ENCODE results near the gene ARMC10.
A peak's percentile ranks its signal among the peaks of the same experiment; 100 is the strongest.
"Not testable (repeated sequence)": the region's sequence is repeated elsewhere in the genome, so short reads cannot be mapped to it uniquely, and the experiment has no call there.

The ARMC10 gene

GRCh38 chr7:103078226-103078625 lies 3.3 kb downstream of the ARMC10 start:
- not testable (repeated sequence) for DNase-seq (ENCODE audit: low read depth)

- DNase-seq (ENCODE audit: low read depth), result no peak
Measured at GRCh38 chr7:103079836-103080235, 4.9 kb downstream of the ARMC10 start.

GRCh38 chr7:103080923-103081322 lies 6.0 kb downstream of the ARMC10 start:
- DNase-seq (ENCODE audit: low read depth), result no peak

- no peak for DNase-seq (ENCODE audit: low read depth)
Measured at GRCh38 chr7:103082497-103082896, 7.6 kb downstream of the ARMC10 start.

- DNase-seq (ENCODE audit: low read depth), result no peak
Measured at GRCh38 chr7:103083210-103083609, 8.3 kb downstream of the ARMC10 start.

- not testable (repeated sequence) for DNase-seq (ENCODE audit: low read depth)
Measured at GRCh38 chr7:103092321-103092720, 17.4 kb downstream of the ARMC10 start.

GRCh38 chr7:103093429-103093828 lies 18.5 kb downstream of the ARMC10 start:
- no peak for DNase-seq (ENCODE audit: low read depth)

GRCh38 chr7:103094102-103094501 lies 19.2 kb downstream of the ARMC10 start:
- no peak for DNase-seq (ENCODE audit: low read depth)

GRCh38 chr7:103095558-103095957 lies 20.6 kb downstream of the ARMC10 start:
- not testable (repeated sequence) for DNase-seq (ENCODE audit: low read depth)

- no peak for DNase-seq (ENCODE audit: low read depth)
Measured at GRCh38 chr7:103097041-103097440, 22.1 kb downstream of the ARMC10 start.

- no peak for DNase-seq (ENCODE audit: low read depth)
Measured at GRCh38 chr7:103100348-103100747, 25.4 kb downstream of the ARMC10 start.

- no peak for DNase-seq (ENCODE audit: low read depth)
Measured at GRCh38 chr7:103101543-103101942, 26.6 kb downstream of the ARMC10 start.

- peak; percentile 21 for DNase-seq (ENCODE audit: low read depth)
Measured at GRCh38 chr7:103106005-103106702, 31.2 kb downstream of the ARMC10 start.

- not testable (repeated sequence) for DNase-seq (ENCODE audit: low read depth)
Measured at GRCh38 chr7:103106703-103107070, 31.7 kb downstream of the ARMC10 start.

GRCh38 chr7:103113164-103113563 lies 38.2 kb downstream of the ARMC10 start:
- peak; percentile 81 for DNase-seq (ENCODE audit: low read depth)

- no peak for DNase-seq (ENCODE audit: low read depth)
Measured at GRCh38 chr7:103114576-103115008, 39.7 kb downstream of the ARMC10 start.

- DNase-seq (ENCODE audit: low read depth), result no peak
Measured at GRCh38 chr7:103115771-103116170, 40.8 kb downstream of the ARMC10 start.

GRCh38 chr7:103116511-103116910 lies 41.6 kb downstream of the ARMC10 start:
- no peak for DNase-seq (ENCODE audit: low read depth)

- no peak for DNase-seq (ENCODE audit: low read depth)
Measured at GRCh38 chr7:103116991-103117390, 42.1 kb downstream of the ARMC10 start.

- no peak for DNase-seq (ENCODE audit: low read depth)
Measured at GRCh38 chr7:103117465-103117864, 42.5 kb downstream of the ARMC10 start.

- DNase-seq (ENCODE audit: low read depth), result no peak
Measured at GRCh38 chr7:103119791-103120291, 44.9 kb downstream of the ARMC10 start.

GRCh38 chr7:103120362-103120761 lies 45.4 kb downstream of the ARMC10 start:
- DNase-seq (ENCODE audit: low read depth), result no peak

- no peak for DNase-seq (ENCODE audit: low read depth)
Measured at GRCh38 chr7:103121641-103122040, 46.7 kb downstream of the ARMC10 start.

GRCh38 chr7:103123529-103123928 lies 48.6 kb downstream of the ARMC10 start:
- no peak for DNase-seq (ENCODE audit: low read depth)

Measured in iris pigment epithelial cell (primary cell).